Liver (tissue), 3 donors: ENCODE data around the gene NCR1.

ENCODE experiments used
- EGR1 ChIP-seq, 2 donors: IDR thresholded peaks; 2 replicates each; pipeline ENCODE4 v1.6.1; 2016 to 2018; ENCODE audit warnings: antibody characterized with exemption in 2 of 2, low read depth in 2 of 2
- FOXA1 ChIP-seq: IDR thresholded peaks from 2 replicates; pipeline ENCODE4 v1.6.1; 2016; ENCODE audit warnings: antibody characterized with exemption
- GABPA ChIP-seq, 2 donors: IDR thresholded peaks in 1 of 2; conservative IDR thresholded peaks in 1 of 2; 2 replicates each; pipeline ENCODE4 v1.6.1; 2016; ENCODE audit warnings: antibody characterized with exemption in 2 of 2, mild to moderate bottlenecking in 1 of 2, moderate library complexity in 1 of 2
- HNF4A ChIP-seq, 2 donors: conservative IDR thresholded peaks; 2 replicates each; pipeline ENCODE4 v1.6.1; 2016; ENCODE audit warnings: antibody characterized with exemption in 2 of 2, mild to moderate bottlenecking in 2 of 2
- JUND ChIP-seq, 2 donors: IDR thresholded peaks; 2 replicates each; pipeline ENCODE4 v1.6.1; 2016; ENCODE audit warnings: antibody characterized with exemption in 2 of 2
- NR2F2 ChIP-seq: IDR thresholded peaks from 2 replicates; pipeline ENCODE4 v1.6.1; 2016; ENCODE audit warnings: antibody characterized with exemption
- RAD21 ChIP-seq, 2 donors: IDR thresholded peaks; 2 replicates each; pipeline ENCODE4 v1.6.1; 2016; ENCODE audit warnings: antibody characterized with exemption in 2 of 2, mild to moderate bottlenecking in 2 of 2
- REST ChIP-seq: IDR thresholded peaks from 2 replicates; pipeline ENCODE4 v1.6.1; 2016; ENCODE audit warnings: antibody characterized with exemption, mild to moderate bottlenecking
- TAF1 ChIP-seq: conservative IDR thresholded peaks from 2 replicates; pipeline ENCODE4 v1.6.1; 2016; ENCODE audit warnings: antibody characterized with exemption, mild to moderate bottlenecking
- YY1 ChIP-seq: IDR thresholded peaks from 2 replicates; pipeline ENCODE4 v1.6.1; 2016; ENCODE audit warnings: antibody characterized with exemption, mild to moderate bottlenecking
- TF ChIP-seq, protein P1 (sequence below): fragments of 150-350 bp; IDR thresholded peaks from 2 replicates; pipeline ENCODE4 v1.5.1; 2017; ENCODE audit warnings: improper control_type of control experiment, low read depth, low read length; ENCODE audit not compliant: missing input control
- TF ChIP-seq, protein P2 (sequence below): IDR thresholded peaks from 2 replicates; pipeline ENCODE4 v1.6.1; 2016; ENCODE audit warnings: antibody characterized with exemption
- TF ChIP-seq, protein P3 (sequence below): IDR thresholded peaks from 2 replicates; pipeline ENCODE4 v1.6.1; 2016; ENCODE audit warnings: antibody characterized with exemption
- donor health status: healthy.
- donor health status: healthy.

GRCh38 chr19:54905421-54905802 is 536 bp upstream of the NCR1 start:
- TF ChIP-seq, protein P1, sequence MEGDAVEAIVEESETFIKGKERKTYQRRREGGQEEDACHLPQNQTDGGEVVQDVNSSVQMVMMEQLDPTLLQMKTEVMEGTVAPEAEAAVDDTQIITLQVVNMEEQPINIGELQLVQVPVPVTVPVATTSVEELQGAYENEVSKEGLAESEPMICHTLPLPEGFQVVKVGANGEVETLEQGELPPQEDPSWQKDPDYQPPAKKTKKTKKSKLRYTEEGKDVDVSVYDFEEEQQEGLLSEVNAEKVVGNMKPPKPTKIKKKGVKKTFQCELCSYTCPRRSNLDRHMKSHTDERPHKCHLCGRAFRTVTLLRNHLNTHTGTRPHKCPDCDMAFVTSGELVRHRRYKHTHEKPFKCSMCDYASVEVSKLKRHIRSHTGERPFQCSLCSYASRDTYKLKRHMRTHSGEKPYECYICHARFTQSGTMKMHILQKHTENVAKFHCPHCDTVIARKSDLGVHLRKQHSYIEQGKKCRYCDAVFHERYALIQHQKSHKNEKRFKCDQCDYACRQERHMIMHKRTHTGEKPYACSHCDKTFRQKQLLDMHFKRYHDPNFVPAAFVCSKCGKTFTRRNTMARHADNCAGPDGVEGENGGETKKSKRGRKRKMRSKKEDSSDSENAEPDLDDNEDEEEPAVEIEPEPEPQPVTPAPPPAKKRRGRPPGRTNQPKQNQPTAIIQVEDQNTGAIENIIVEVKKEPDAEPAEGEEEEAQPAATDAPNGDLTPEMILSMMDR = no peak
- TF ChIP-seq TAF1 (no peak), GABPA (IDR thresholded peaks at IDR 0.05 in 1 of 2, conservative IDR thresholded peaks at IDR 0.05 in 1 of 2) (no peak), YY1 (no peak), REST (no peak), NR2F2 (no peak), FOXA1 (no peak), EGR1 (IDR thresholded peaks at IDR 0.05; ENCODE audit: low read depth in 2 of 2) (no peak), RAD21 (IDR thresholded peaks at IDR 0.05) (no peak), JUND (IDR thresholded peaks at IDR 0.05) (no peak), HNF4A (conservative IDR thresholded peaks at IDR 0.05) (no peak)
- TF ChIP-seq, protein P2, sequence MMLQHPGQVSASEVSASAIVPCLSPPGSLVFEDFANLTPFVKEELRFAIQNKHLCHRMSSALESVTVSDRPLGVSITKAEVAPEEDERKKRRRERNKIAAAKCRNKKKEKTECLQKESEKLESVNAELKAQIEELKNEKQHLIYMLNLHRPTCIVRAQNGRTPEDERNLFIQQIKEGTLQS = no peak
- TF ChIP-seq, protein P3, sequence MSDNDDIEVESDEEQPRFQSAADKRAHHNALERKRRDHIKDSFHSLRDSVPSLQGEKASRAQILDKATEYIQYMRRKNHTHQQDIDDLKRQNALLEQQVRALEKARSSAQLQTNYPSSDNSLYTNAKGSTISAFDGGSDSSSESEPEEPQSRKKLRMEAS = no peak
